ENCODE results near the gene DHODH.
"Not testable (repeated sequence)": the region's sequence is repeated elsewhere in the genome, so short reads cannot be mapped to it uniquely, and the experiment has no call there.

The DHODH gene

DNA sequence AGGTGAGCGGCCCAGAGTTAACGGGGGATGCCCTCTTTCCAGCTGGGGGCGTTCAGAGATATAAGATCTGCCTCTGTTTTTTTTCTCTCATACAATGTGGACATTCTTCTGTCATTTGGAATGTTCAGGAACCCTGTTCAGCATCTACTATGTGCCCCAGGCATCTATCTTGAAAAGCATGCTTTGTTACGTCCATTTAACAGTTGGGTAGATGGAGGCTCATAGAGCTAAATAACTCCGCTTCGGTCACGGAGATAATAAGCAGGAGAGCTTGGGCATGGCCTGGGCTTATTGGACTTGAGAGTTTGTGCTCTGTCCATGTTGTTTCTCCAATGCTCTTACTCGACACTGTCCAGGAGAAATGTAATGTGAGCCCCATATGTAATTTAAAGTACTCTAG, 6.1 kb downstream of the DHODH start:
- DNase-seq: no peak

DNA sequence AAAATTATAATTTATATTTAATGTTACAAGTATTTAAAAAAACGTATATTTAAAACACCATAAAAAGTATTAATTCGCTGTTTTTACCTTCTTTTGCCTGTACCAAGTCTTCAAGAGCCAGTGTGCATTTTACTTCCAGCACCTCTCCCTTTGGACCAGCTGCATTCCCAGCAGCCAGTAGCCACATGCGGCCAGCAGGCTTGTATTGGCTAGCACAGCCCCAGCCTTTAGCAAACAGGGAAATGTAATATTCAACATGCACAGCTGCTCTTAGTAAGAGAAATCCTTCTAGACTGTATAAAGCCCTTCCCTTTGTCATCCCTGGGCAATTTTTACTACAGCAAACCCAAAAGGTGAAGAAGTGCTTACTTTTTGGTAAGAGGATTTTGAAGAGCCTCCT, 6.6 kb downstream of the DHODH start:
- no peak for DNase-seq

DNA sequence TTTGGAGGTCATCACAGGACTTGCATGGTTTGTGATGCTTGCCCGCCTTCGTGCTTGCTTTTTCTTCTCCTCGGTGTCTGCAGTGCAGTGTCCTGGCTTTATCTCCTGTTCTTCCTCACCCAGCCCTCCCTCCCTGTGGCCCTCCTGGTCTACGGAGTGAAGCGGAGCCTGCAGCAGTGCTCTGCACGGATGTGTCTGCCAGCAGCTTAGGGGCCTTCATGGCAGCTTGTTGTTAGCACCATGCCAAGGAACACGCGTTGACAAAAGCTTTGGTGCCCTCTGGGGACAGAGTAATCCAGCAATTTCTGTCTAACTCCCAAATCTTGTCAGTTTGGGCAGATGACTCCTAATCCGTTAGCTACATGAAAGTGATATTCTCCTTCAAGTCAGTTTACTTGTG, 9.9 kb downstream of the DHODH start:
- DNase-seq: no peak

DNA sequence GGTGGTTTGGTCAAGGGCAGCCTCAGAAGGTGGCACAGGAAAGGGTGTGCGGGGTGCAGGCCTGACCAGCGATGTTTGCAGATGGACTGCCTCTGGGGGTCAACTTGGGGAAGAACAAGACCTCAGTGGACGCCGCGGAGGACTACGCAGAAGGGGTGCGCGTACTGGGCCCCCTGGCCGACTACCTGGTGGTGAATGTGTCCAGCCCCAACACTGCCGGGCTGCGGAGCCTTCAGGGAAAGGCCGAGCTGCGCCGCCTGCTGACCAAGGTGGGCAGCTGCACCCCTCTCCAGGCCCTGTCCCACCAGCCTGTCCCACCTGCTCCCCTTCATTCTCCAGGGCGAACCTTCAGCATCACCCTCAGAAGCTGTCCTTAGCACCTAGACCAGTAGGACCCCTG, 12.5 kb downstream of the DHODH start:
- DNase-seq: no peak

DNA sequence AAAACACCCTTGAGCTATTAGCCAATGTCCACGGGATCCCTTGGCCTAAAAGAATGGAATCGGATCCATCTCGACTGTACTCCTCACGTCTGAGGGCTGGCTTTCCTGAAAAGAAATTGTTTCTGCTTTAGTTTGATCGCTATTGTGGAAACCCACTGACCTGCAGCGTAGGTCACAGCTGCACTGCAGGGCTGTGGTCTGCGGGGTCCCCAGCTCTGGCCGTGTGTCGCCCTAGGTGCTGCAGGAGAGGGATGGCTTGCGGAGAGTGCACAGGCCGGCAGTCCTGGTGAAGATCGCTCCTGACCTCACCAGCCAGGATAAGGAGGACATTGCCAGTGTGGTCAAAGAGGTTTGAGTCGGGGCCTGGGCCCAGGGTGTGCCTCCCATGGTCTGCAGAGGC, 13.6 kb downstream of the DHODH start:
- DNase-seq: no peak

DNA sequence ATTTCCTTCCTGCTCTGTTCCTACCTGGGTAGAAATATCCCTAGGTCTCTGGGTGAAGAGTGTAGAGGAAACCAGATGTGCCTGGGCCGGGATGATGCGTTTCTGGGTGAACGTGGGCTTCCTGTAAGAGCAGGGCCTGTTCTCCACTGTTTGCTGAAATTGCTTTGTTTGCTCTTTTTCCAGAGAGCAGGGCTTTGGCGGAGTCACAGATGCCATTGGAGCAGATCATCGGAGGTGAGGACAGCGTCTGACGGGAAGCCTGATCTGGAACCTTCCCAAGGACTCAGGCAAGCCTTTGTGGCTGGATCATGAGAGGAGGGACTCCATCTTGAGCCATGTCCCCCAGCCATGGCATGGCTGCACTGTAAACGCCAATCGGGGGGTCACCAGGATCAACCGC, 15.4 kb downstream of the DHODH start:
- DNase-seq: no peak

DNA sequence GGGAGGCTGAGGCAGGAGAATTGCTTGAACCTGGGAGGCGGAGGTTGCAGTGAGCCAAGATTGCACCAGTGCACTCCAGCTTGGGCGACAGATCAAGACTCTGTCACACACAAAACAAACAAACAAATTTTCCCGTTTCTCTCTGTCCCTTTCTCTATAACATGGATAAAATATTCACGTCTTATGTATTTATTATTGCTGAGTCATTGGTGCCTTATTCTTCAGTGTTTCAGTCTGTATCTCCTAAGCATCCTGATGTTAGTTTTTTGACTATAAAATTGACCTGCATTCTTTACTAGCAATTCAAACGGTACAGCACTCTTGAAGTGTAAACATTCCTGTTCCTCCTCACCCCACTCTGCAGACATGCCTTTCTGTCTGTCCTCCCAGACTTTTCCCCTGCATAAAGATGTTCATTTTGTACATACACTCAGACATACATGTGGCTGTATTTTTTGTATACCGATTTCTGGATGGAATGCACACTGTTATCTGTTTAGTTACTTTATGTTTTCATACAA, 16.4 kb downstream of the DHODH start:
- no peak for DNase-seq

DNA sequence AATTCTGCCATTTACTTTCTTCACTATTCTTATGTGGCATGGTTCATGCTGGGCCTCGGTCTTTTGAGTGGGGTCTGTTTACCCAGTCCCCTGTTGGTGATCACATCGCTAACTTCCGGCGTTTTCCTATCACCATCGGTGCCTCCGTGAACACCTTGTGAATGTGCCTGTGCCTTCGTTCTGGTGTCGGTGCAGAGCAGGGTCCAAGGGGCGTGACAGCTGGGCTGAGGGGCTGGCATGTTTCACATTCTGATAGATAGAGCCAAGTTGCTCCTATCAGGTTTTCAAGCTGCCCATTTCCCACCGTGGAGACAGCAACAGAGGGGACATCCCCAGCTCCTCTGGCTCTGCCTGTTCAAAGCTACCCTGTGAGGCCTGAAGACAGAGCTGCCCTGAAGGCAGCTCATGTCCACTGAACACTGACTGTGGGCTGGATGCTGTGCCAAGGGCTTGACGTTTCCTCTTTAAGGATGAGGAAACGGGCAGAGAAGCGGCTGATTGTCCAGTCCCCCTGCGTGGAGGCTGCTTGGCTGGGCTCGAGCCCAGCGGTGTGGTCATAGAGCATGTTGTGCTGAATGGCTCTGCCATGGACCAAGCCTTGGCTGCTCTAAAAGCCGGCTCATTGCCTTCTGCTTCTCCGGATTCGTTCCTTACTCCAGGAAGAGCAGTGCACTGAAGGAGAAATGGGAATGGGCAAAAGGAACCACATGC, 17.0 kb downstream of the DHODH start:
- no peak for DNase-seq

DNA sequence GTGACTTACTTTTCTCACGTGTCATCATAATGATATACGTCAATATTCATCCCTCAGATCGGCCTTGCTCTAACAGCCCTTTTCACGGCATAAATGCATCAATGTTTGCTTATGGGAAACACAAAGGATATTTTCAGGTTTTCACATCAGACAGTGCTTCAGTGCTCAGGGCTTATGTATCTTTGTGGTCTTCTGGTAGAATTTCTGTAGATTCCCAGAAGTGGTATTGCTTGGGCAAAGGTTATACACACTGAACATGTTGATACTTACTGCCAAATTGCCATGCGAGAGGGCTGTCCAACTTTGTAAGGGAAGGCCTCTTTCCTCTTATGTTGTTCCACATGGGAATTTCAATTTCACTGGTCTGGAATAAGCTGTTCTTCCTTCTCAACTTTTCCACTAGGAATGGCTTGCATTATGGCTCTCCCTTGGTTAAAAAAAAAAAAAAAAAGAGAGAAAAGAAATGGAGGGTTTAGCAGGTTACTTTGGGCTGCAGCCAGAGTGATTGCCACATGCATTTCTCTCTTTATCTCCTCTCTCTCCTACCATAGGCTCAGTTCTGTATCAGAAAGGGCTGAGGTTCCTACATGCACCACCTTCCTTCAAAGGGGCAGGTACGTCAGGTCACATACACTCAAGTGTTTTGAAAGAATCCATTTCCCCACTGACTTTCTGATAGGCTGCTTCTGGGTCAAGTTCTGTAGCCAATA, 19.3 kb downstream of the DHODH start:
- no peak for DNase-seq

DNA sequence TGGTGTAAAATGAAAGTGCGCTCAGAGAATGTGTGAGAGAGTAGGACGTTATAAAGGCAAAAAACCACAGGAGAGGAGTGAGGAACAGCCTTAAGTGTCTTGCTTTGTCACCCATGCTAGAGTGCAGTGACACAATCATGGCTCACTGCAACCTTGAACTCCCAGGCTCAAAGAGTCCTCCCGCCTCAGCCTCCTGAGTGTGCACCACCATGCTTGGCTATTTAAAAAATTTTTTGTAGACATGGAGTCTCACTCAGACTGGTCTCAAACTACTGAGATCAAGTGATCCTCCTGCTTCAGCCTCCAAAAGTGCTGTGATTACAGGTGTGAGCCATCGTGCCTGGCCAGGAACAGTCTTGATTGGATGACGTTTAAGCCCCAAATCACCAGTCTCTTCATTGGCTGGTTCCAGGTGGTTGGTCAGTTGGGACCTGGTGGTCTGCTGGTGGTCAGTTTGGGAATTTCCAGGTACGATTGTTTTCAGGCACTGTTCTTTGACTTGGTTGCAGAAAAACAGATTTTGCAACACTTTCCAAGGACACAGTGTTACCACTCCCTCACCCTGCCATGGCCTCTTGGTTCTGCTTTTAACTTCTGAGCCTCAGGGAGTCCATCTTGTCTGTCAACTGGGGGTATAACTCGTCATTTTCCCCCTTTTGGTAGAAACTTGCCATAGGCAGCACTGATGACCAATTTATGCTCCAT, 21.2 kb downstream of the DHODH start:
- DNase-seq: no peak

DNA sequence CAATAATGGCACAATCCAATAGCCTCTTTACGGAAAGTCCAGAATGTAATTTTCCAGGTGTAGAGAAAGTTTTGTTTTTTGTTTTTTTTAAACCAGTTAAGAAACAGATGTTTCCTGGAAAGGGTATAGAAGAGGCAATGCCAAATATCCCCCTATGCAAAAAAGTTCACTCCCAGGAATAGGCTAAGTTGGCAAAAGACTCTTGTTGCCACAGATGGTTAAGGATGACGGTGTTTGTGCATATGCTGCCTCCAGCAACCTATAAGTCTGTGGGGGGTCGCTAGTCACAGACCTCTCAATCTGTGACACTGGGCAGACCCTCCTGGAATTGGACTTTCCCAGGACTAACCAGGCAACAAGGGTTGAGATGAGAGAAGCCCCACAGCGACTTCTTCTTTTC, 24.9 kb downstream of the DHODH start:
- DNase-seq: no peak

DNA sequence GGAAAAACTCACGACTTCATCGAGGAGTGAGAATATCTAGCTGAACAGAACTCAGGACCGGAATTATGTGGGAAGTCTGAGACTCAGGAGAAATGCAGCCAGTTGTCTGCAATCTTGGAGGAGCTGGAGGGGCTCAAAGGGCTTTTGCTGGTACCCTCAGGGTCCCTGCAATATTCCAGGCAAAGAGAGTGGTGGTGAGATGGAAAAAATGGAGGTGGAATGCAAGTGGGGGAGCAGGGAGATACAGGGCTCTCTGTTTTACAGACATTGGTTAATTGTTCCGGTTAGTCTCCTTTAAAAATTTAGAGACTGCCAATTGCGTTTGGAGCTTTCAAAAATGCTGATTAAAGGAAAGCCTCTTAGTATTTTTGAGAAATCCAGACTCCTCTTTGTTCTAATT, 27.6 kb downstream of the DHODH start:
- no peak for DNase-seq

DNA sequence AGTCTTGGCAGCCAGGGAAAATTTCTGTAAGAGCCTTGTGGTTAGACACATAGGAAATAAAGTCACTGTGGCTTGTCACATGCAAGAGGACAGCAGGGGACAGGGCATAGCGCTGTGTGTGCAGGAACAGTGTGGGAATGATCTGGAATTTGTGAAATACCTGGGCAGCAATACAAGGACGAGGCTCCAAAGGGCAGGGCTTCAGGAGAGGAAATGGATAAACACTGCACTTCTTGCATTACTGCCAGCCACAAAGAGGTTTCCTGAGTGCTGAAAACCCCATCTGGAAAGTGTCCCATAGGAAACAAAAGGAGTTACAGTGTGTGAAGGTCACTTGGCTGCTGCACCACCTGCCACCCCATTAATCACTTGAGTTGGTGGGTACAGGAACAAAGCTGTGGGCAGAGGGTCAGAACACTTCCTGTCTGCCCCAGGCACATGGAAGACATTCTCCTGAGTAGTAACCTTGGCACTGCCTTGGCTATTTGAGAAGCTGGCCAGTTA, 33.7 kb downstream of the DHODH start:
- no peak for DNase-seq

DNA sequence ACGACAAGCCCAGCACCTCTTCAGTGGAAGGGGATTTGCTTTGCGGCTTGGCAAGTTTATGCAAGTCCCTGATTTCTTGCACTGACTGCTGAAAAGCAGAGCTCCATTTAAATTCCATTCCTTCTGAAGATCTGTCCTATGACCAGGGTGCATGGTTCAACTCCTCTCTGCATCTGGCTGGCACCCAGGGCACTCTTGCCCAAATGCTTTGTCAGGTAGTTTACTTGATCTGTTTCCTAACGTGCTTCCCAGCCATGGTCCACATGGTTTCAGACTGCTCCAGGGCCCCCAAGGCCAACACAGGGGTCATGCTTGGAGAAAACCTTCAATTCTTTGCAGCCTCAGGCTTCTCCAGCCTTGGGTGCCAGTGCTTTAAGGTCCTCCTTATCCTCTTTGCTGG, 34.5 kb downstream of the DHODH start:
- DNase-seq: no peak

DNA sequence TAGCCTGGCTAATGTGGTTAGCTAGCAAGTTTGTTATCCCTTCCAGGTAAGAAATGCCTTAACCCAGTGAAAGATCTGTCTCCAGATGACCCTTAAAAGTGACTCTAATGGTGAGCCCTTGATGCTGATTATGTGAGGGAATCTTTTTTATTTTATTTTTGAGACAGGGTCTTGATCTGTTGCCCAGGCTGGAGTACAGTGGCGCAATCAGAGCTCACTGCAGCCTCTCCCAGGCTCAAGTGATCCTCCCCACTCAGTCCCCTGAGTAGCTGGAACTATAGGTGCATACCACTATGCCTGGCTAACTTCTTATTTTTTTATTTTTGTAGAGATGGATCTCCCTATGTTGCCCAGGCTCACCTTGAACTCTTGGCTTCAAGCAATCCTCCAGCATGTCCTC, 35.0 kb downstream of the DHODH start:
- DNase-seq: no peak

DNA sequence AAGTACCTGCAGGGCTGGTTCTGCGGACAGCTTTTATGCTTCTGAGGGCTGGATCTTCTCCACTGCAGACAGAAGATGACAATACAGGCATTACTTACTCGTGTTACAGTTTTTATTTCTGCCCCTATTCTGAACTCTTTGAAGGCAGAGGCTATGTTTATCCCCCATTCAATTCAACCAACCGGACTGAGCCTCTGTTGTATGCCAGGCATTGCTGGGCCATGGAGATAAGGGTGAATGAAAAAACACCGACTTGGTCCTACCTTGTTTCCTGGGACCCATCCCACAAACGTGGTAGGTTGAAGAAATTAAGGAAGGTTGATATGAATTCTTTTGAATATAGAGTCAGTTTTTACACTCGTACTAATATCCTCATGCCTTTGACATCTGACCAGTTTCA, 35.8 kb downstream of the DHODH start:
- no peak for DNase-seq

DNA sequence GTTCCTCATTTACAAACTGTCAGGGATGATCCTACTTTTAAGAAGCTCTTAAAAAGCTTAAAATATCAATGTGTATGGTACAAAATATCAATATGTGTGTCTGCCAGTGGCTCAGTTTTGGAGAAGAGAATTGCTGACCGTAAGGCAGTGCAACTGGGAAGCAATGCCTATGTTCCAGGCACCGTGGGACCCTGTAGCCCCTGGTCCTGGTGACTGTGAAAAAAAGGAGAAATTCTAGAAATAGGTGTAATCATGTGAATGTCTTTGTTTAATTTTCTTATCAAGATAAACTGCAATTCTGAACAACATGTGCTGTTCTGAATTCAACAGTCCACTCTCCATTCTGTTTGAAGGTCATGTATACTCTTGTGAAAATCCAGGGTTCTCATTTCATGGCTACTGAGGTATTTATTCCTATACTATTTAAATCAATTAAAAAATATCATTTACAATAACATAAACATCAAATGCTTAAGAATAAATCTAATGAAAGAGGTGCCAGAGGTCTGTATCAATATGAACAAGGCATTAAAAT, 36.3 kb downstream of the DHODH start:
- no peak for DNase-seq

DNA sequence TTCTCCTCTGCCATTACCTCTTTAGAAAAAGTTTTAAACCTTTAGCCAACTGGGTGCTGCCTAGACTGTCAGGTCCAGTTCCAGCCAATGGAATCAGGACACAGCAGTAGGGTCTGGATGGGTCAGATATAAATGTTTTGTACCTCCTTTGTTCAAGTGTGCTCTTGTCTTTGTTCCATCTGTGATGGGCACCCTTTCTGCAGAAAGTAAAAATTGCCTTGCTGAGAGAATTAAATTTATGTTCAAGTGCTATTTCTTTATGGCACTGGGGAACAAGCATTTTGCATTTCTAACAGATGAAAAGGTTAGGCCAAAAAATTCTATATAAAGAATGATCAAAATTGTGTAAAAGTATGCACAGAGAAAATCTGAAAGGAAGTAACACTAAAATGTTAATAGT, 40.6 kb downstream of the DHODH start:
- no peak for DNase-seq

DNA sequence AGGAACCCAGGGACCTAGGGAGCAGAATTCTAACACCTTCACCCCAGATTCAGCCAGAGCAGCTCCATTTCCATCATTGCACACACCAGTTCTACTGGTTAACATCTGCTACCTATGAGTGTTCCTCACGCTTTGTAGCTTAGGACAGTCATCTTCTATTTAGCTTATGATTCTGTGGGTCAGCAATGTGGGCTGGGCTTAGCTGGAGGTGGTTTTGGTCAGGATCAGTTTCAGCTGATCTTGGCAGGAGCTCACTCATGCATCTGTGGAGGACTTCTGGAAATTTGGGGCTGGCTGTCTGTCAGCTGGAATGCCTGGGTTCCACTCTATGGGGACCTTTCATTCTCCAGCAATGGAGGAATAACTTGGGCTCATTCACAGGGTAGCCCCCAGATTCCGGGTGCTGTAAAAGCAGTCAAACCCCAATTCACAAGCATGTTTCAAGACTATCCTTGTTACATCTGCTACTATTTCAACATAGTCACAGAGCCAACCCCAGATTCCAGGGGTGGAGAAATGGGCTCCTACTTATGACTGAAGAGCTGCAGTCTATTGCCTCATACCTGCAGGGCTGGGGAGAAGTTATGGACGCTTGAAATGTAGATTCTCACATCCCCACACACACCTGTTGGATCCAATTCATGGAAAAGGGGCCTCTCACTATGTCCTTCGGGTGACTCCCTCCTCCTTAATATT, 42.4 kb downstream of the DHODH start:
- no peak for DNase-seq

DNA sequence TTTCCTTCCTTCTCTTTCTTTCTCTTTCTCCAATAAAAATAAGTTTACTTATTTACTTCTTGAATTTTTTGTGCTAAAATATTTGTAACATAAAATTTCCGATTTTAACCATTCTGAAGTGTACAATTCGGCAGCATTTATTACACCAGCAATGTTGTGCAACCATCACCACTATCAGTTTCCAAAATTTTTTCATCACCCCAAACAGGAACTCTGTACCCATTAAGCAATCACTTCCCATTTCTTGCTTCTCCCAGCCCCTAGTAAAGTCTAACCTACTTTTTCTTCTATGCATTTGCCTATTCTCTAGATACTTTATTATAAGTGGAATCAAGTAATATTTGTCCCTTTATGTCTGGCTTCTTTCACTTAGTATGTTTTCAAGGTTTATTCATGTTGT, 43.3 kb downstream of the DHODH start:
- no peak for DNase-seq

DNA sequence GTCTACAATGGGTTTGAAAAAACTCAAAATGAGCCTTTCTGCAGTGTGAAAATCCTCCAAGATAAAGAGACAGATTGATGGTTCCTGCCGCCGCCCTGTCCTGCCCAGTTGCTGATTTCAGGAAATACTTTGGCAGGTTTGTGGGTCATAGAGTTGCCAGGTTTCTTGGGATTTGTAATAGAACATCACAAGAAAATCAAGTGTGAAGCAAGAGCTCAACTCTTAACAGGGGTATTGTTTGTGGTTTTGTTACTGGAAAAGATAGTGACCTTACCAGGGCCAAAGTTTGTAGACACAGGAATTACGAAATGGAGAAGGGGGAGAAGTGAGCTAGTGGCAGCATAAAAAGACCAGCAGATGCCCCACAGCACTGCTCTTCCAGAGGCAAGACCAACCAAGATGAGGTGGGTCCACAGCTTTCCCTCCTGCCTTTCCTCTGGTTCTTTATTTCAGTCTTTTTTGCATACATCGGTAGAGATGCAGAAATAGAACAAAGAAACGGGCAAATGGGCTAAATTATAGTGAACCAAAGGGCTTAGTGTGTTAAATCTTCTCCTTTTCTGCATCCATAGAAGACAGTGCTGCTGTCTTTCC, 45.8 kb downstream of the DHODH start, which contains the start of gene HP:
Gene HP, plus strand, starts transcription at position 252 of the 594 bp plus-strand sequence. Its CDS starts 148 bp downstream, at position 400.
- DNase-seq: not testable (repeated sequence)

DNA sequence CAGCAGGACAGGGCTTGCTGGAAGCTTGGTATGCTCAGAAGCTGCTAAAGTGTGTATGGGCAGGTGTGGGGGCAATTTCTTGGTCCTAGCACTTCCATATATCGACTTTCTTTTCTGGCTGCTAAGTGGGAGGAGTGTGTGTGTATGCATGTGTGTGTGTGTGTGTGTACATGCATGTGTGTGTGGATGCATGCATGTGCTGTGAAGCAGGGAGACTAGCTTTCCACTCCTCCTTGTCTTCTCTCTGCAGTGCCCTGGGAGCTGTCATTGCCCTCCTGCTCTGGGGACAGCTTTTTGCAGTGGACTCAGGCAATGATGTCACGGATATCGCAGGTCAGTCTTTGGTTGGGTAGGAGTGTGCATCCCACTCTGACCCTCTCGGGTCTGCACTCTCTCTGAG, 47.4 kb downstream of the DHODH start:
- no peak for DNase-seq

All from NCI-H2081 treated with DMSO at 0.1 percent for 48 hours (cell line).